AG04450 (cell line): ENCODE results near the gene RPTOR. TPM values are rescaled to one million over a fixed set of nuclear protein-coding genes. Genes with fewer than 3 reads are reported as not detected.
A peak's percentile ranks its signal among the peaks of the same experiment; 100 is the strongest.

Experiments
- CTCF ChIA-PET: fragments of 300-600, 350-600 bp; formaldehyde crosslinking; extraction: SDS; loops from one replicate; lab custom pipeline; 2022; ENCODE audit warnings: antibody characterized with exemption, inconsistent platforms; lab: Charles Lee
- POLR2A ChIA-PET: fragments of 350-600 bp; formaldehyde crosslinking; extraction: SDS; loops from one replicate; lab custom pipeline; 2021; ENCODE audit warnings: antibody characterized with exemption, inconsistent platforms; lab: Yijun Ruan, JAX
- DNase-seq: peaks from one replicate; pipeline ENCODE4 v3.0.0-alpha.2; 2011; ENCODE audit warnings: low read depth, low spot score
- H3K27ac ChIP-seq: one replicate; pipeline ENCODE4 v1.5.1; 2012; ENCODE audit warnings: low read depth, low read length, control low read depth
- H3K27me3 ChIP-seq: one replicate; pipeline ENCODE4 v1.6.0; 2012; ENCODE audit warnings: low read length; ENCODE audit not compliant: control insufficient read depth, insufficient read depth
- H3K4me3 ChIP-seq: 2 replicates; pipeline ENCODE4 v1.5.1; 2011; ENCODE audit warnings: mild to moderate bottlenecking, low read depth, low read length, control low read depth
- H3K9me3 ChIP-seq: 2 replicates; pipeline ENCODE4 v1.5.1; 2012; ENCODE audit warnings: low read length; ENCODE audit not compliant: control insufficient read depth, insufficient read depth
- CTCF ChIP-seq: IDR thresholded peaks from 2 replicates; pipeline ENCODE4 v1.5.1; 2011; ENCODE audit warnings: low read depth, low read length, control low read depth, inconsistent platforms
- polyA plus RNA-seq: library from polyadenylated mRNA; depleted of rRNA; stranded (reverse); fragments of >200 nt; gene quantifications from 2 replicates; pipeline ENCODE4 v1.2.3, GENCODE V29; 2011

RPTOR gene
- polyA plus RNA-seq, 1 experiment = 6.2 TPM

- ChIA-PET CTCF (no interaction called here), POLR2A (interaction anchor here (1.2 kb wide), 1 partner anchor 11 kb away, joined by 3 read pairs; no protein-coding TSS in a partner anchor)
- no peak for DNase-seq
- no peak for TF ChIP-seq CTCF
- H3K4me3 ChIP-seq = no peak overlapping the region
- no peak overlapping the region for H3K27ac ChIP-seq
- H3K9me3 ChIP-seq = no peaks in the 10 kb centered on the region
- no peaks in the 10 kb centered on the region for H3K27me3 ChIP-seq
These were observed 395.8 kb downstream of the RPTOR start for GRCh38 chr17:80940171-80941123.

GRCh38 chr17:80941171-80941570 is 396.5 kb downstream of the RPTOR start:
- Histone ChIP-seq H3K4me3 (no peak overlapping the region), H3K27me3 (no peaks in the 10 kb centered on the region), H3K27ac (no peak overlapping the region), H3K9me3 (no peaks in the 10 kb centered on the region; the same call in 1 of the 2 replicates)
- TF ChIP-seq CTCF = no peak
- ChIA-PET POLR2A (interaction anchor here (1.2 kb wide), 1 partner anchor 11 kb away, joined by 3 read pairs; no protein-coding TSS in a partner anchor), CTCF (no interaction called here)
- DNase-seq = no peak

GRCh38 chr17:80941743-80942422 is 397.2 kb downstream of the RPTOR start:
- Histone ChIP-seq H3K4me3 (no peak overlapping the region), H3K27ac (no peak overlapping the region), H3K27me3 (no peaks in the 10 kb centered on the region), H3K9me3 (no peaks in the 10 kb centered on the region; the same call in 1 of the 2 replicates)
- TF ChIP-seq CTCF = no peak
- no peak for DNase-seq
- ChIA-PET POLR2A (interaction anchor here (0.6 to 1.2 kb wide), 3 partner anchors 12 to 111 kb away, joined by 3 to 4 read pairs (median 3); no protein-coding TSS in a partner anchor), CTCF (interaction anchor here (1.0 to 1.5 kb wide), 2 partner anchors 76 to 515 kb away, joined by 3 to 6 read pairs; no protein-coding TSS in a partner anchor)

- DNase-seq = peak; percentile 33
- ChIA-PET POLR2A (interaction anchor here (0.6 to 0.9 kb wide), 2 partner anchors 13 to 112 kb away, joined by 3 to 4 read pairs; no protein-coding TSS in a partner anchor), CTCF (interaction anchor here (1.0 to 1.5 kb wide), 2 partner anchors 77 to 516 kb away, joined by 3 to 6 read pairs; no protein-coding TSS in a partner anchor)
- Histone ChIP-seq H3K27me3 (no peaks in the 10 kb centered on the region), H3K4me3 (no peak overlapping the region), H3K9me3 (no peaks in the 10 kb centered on the region; the same call in 1 of the 2 replicates), H3K27ac (no peak overlapping the region)
- 0 out of 2 replicates have a peak, but pooled peaks have one; percentile 16 for TF ChIP-seq CTCF
These were observed 398.0 kb downstream of the RPTOR start for GRCh38 chr17:80942423-80943345.
